ENCODE measurements around the gene G6PD.

G6PD gene

GRCh38 chrX:154490414-154491083 lies 56.1 kb downstream of the G6PD start, which contains the start of gene SLC10A3:
TSS of gene SLC10A3 (minus strand) at chrX:154490629. CDS start at chrX:154488940, 1,689 bp downstream.
- Histone ChIP-seq H3K27ac (ENCODE audit: low read length) (no peak within 1 kb of the TSS), H3K9ac (ENCODE audit: low read length) (peak within 1 kb of the TSS; percentile 32), H3K4me1 (ENCODE audit: control insufficient read depth, low read depth, low read length) (no peaks in the 10 kb centered on the region), H3K4me3 (ENCODE audit: low read length) (peak within 1 kb of the TSS; percentile 56), H3K9me3 (ENCODE audit: control insufficient read depth, low read depth, low read length) (peaks cover 9% of the 10 kb centered on the region), H3K27me3 (ENCODE audit: control insufficient read depth, insufficient read depth, low read length) (no peaks in the 10 kb centered on the region), H3K36me3 (ENCODE audit: control insufficient read depth, low read depth, low read length) (no peaks in the 10 kb centered on the region)

- no peaks in the 10 kb centered on the region for H3K27me3 ChIP-seq (ENCODE audit: control insufficient read depth, insufficient read depth, low read length)
- no peaks in the 10 kb centered on the region for H3K4me1 ChIP-seq (ENCODE audit: control insufficient read depth, low read depth, low read length)
- H3K27ac ChIP-seq (ENCODE audit: low read length) = no peak overlapping the region
- peak overlapping the region; percentile 46 for H3K4me3 ChIP-seq (ENCODE audit: low read length)
- peaks cover 9% of the 10 kb centered on the region for H3K9me3 ChIP-seq (ENCODE audit: control insufficient read depth, low read depth, low read length)
- no peak overlapping the region for H3K9ac ChIP-seq (ENCODE audit: low read length)
- no peaks in the 10 kb centered on the region for H3K36me3 ChIP-seq (ENCODE audit: control insufficient read depth, low read depth, low read length)
Measured at GRCh38 chrX:154490021-154490413, 56.6 kb downstream of the G6PD start.

GRCh38 chrX:154489182-154489581 lies 57.5 kb downstream of the G6PD start:
- Histone ChIP-seq H3K27ac (ENCODE audit: low read length) (no peak overlapping the region), H3K9ac (ENCODE audit: low read length) (no peak overlapping the region), H3K9me3 (ENCODE audit: control insufficient read depth, low read depth, low read length) (peaks cover 6% of the 10 kb centered on the region), H3K36me3 (ENCODE audit: control insufficient read depth, low read depth, low read length) (no peaks in the 10 kb centered on the region), H3K4me3 (ENCODE audit: low read length) (no peak overlapping the region), H3K4me1 (ENCODE audit: control insufficient read depth, low read depth, low read length) (no peaks in the 10 kb centered on the region), H3K27me3 (ENCODE audit: control insufficient read depth, insufficient read depth, low read length) (no peaks in the 10 kb centered on the region)

GRCh38 chrX:154488336-154489075 lies 58.1 kb downstream of the G6PD start:
- no peaks in the 10 kb centered on the region for H3K36me3 ChIP-seq (ENCODE audit: control insufficient read depth, low read depth, low read length)
- peaks cover 6% of the 10 kb centered on the region for H3K9me3 ChIP-seq (ENCODE audit: control insufficient read depth, low read depth, low read length)
- no peaks in the 10 kb centered on the region for H3K27me3 ChIP-seq (ENCODE audit: control insufficient read depth, insufficient read depth, low read length)
- no peak overlapping the region for H3K9ac ChIP-seq (ENCODE audit: low read length)
- H3K4me1 ChIP-seq (ENCODE audit: control insufficient read depth, low read depth, low read length) = no peaks in the 10 kb centered on the region
- H3K27ac ChIP-seq (ENCODE audit: low read length) = no peak overlapping the region
- no peak overlapping the region for H3K4me3 ChIP-seq (ENCODE audit: low read length)

GRCh38 chrX:154487518-154488290 lies 58.9 kb downstream of the G6PD start:
- Histone ChIP-seq H3K27me3 (ENCODE audit: control insufficient read depth, insufficient read depth, low read length) (no peaks in the 10 kb centered on the region), H3K36me3 (ENCODE audit: control insufficient read depth, low read depth, low read length) (no peaks in the 10 kb centered on the region), H3K9ac (ENCODE audit: low read length) (no peak overlapping the region), H3K4me3 (ENCODE audit: low read length) (no peak overlapping the region), H3K4me1 (ENCODE audit: control insufficient read depth, low read depth, low read length) (no peaks in the 10 kb centered on the region), H3K9me3 (ENCODE audit: control insufficient read depth, low read depth, low read length) (peaks cover 6% of the 10 kb centered on the region), H3K27ac (ENCODE audit: low read length) (no peak overlapping the region)

- H3K4me3 ChIP-seq (ENCODE audit: low read length) = peak within 1 kb of the TSS; percentile 55
- H3K9ac ChIP-seq (ENCODE audit: low read length) = no peak within 1 kb of the TSS
- no peak within 1 kb of the TSS for H3K27ac ChIP-seq (ENCODE audit: low read length)
- H3K27me3 ChIP-seq (ENCODE audit: control insufficient read depth, insufficient read depth, low read length) = no peaks in the 10 kb centered on the region
- peaks cover 6% of the 10 kb centered on the region for H3K9me3 ChIP-seq (ENCODE audit: control insufficient read depth, low read depth, low read length)
- no peaks in the 10 kb centered on the region for H3K4me1 ChIP-seq (ENCODE audit: control insufficient read depth, low read depth, low read length)
- no peaks in the 10 kb centered on the region for H3K36me3 ChIP-seq (ENCODE audit: control insufficient read depth, low read depth, low read length)
Measured at GRCh38 chrX:154486396-154487207, 60.0 kb downstream of the G6PD start, which contains the start of gene UBL4A. TSS of gene UBL4A (minus strand) at chrX:154486615. CDS start at chrX:154486584, 31 bp downstream.

GRCh38 chrX:154486052-154486395 lies 60.6 kb downstream of the G6PD start:
- no peaks in the 10 kb centered on the region for H3K36me3 ChIP-seq (ENCODE audit: control insufficient read depth, low read depth, low read length)
- peak overlapping the region; percentile 55 for H3K4me3 ChIP-seq (ENCODE audit: low read length)
- no peak overlapping the region for H3K27ac ChIP-seq (ENCODE audit: low read length)
- peaks cover 6% of the 10 kb centered on the region for H3K9me3 ChIP-seq (ENCODE audit: control insufficient read depth, low read depth, low read length)
- H3K27me3 ChIP-seq (ENCODE audit: control insufficient read depth, insufficient read depth, low read length) = no peaks in the 10 kb centered on the region
- H3K9ac ChIP-seq (ENCODE audit: low read length) = no peak overlapping the region
- no peaks in the 10 kb centered on the region for H3K4me1 ChIP-seq (ENCODE audit: control insufficient read depth, low read depth, low read length)

GRCh38 chrX:154485150-154486051 lies 61.2 kb downstream of the G6PD start:
- no peaks in the 10 kb centered on the region for H3K27me3 ChIP-seq (ENCODE audit: control insufficient read depth, insufficient read depth, low read length)
- H3K9me3 ChIP-seq (ENCODE audit: control insufficient read depth, low read depth, low read length) = peaks cover 6% of the 10 kb centered on the region
- no peak overlapping the region for H3K9ac ChIP-seq (ENCODE audit: low read length)
- no peak overlapping the region for H3K27ac ChIP-seq (ENCODE audit: low read length)
- no peaks in the 10 kb centered on the region for H3K4me1 ChIP-seq (ENCODE audit: control insufficient read depth, low read depth, low read length)
- no peaks in the 10 kb centered on the region for H3K36me3 ChIP-seq (ENCODE audit: control insufficient read depth, low read depth, low read length)
- peak overlapping the region; percentile 55 for H3K4me3 ChIP-seq (ENCODE audit: low read length)

GRCh38 chrX:154484255-154485149 lies 62.1 kb downstream of the G6PD start:
- Histone ChIP-seq H3K4me1 (ENCODE audit: control insufficient read depth, low read depth, low read length) (no peaks in the 10 kb centered on the region), H3K9ac (ENCODE audit: low read length) (no peak overlapping the region), H3K4me3 (ENCODE audit: low read length) (no peak overlapping the region), H3K27me3 (ENCODE audit: control insufficient read depth, insufficient read depth, low read length) (no peaks in the 10 kb centered on the region), H3K27ac (ENCODE audit: low read length) (no peak overlapping the region), H3K36me3 (ENCODE audit: control insufficient read depth, low read depth, low read length) (no peaks in the 10 kb centered on the region), H3K9me3 (ENCODE audit: control insufficient read depth, low read depth, low read length) (peaks cover 6% of the 10 kb centered on the region)

- H3K4me1 ChIP-seq (ENCODE audit: control insufficient read depth, low read depth, low read length) = no peaks in the 10 kb centered on the region
- no peak overlapping the region for H3K27ac ChIP-seq (ENCODE audit: low read length)
- no peaks in the 10 kb centered on the region for H3K36me3 ChIP-seq (ENCODE audit: control insufficient read depth, low read depth, low read length)
- peaks cover 3% of the 10 kb centered on the region for H3K9me3 ChIP-seq (ENCODE audit: control insufficient read depth, low read depth, low read length)
- no peak overlapping the region for H3K4me3 ChIP-seq (ENCODE audit: low read length)
- H3K9ac ChIP-seq (ENCODE audit: low read length) = no peak overlapping the region
- no peaks in the 10 kb centered on the region for H3K27me3 ChIP-seq (ENCODE audit: control insufficient read depth, insufficient read depth, low read length)
Measured at GRCh38 chrX:154483325-154483724, 63.3 kb downstream of the G6PD start.
